ENCODE data around the gene FHDC1.
A peak's percentile ranks its signal among the peaks of the same experiment; 100 is the strongest.

Gene FHDC1

GRCh38 chr4:153021276-153021675 is 85.2 kb downstream of the FHDC1 start:
- no peak for DNase-seq (ENCODE audit: low read depth, low spot score)
- no peak overlapping the region for H3K4me3 ChIP-seq (ENCODE audit: low read length)

DNA sequence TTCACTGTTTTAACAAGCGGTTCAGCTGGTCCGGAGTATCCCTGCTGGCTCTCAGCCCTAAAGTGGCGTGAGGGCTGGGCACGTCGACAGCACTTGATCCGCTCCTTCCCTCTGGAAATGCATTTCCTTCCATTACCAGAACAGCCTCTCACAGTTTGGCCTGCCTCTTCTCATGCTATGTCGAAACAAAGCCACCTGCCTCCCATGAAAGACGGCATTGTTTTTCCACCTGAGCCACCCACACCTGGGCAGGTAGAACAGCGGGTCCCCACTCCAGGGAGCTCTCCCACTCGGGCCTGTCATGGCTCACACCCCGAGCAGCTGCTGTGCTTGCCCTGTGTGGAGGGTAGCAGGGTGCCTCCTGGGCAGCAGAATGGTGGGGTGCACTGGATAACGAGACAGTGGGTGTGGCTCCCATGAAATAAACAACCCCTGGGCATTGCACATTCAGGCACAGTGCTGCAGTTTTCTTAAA is 86.2 kb downstream of the FHDC1 start:
- H3K4me3 ChIP-seq (ENCODE audit: low read length) = no peak overlapping the region
- DNase-seq (ENCODE audit: low read depth, low spot score) = no peak

- no peak overlapping the region for H3K4me3 ChIP-seq (ENCODE audit: low read length)
- no peak for DNase-seq (ENCODE audit: low read depth, low spot score)
Observed at GRCh38 chr4:153023139-153023538, 87.0 kb downstream of the FHDC1 start.

DNA sequence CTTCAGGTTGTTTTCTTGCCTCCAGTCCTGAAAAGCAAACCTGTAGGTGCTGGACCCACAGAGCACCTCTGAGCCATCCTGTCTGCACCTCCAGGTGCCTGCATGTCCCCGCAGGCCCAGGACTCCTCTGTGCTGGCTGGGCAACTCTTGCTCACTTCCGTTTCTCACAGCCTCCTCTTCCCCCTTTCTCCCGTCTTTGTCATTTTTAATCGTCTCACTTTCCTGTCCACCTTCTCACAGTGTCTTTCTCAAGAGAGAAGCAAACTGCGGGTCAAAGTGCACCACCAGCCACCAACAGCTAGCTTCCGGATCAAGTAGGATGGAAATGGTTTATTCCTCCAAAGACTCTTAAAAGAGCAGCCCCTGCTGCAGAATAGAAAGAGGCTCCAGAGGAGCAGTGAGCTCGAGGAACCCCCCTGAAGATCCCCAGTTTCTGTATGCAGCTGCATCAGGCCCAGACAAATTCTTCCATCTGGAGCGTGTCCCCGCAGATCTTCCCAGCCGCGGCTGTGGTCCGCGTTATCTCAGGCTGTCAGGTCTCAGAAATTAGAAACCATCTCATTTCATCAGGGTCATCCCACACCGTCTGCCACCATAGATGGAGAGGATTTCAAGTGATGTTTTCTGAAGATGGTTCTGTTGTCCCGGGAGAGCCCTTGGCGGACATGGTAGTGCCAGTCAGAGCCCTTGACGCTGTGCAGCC is 87.7 kb downstream of the FHDC1 start:
- DNase-seq (ENCODE audit: low read depth, low spot score) = no peak

DNA sequence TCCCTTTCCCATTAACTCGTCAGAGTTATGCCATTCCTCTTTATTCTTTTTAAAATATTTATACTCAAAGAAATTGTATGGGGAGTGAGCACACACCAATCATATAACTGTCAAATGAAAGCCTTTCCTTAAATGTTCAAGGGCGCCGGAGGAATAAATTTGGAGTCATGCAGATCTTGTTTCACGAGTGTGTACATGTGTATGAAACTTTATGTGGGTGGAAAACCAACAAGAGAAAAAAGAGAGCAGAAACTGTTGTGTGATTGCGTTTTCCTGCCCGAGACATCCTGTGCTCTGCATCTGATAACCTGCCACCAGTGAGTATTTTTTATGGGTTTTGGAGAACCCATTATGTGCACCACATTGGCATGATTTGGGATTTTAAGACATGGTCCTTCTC is 88.3 kb downstream of the FHDC1 start:
- no peak for DNase-seq (ENCODE audit: low read depth, low spot score)
- H3K4me3 ChIP-seq (ENCODE audit: low read length) = no peak overlapping the region

More for the DNA sequence above, 87.7 kb downstream of the FHDC1 start:
- H3K4me3 ChIP-seq (ENCODE audit: low read length) = no peak overlapping the region

GRCh38 chr4:153025406-153025805 is 89.3 kb downstream of the FHDC1 start:
- DNase-seq (ENCODE audit: low read depth, low spot score) = no peak
- H3K4me3 ChIP-seq (ENCODE audit: low read length) = no peak overlapping the region

DNA sequence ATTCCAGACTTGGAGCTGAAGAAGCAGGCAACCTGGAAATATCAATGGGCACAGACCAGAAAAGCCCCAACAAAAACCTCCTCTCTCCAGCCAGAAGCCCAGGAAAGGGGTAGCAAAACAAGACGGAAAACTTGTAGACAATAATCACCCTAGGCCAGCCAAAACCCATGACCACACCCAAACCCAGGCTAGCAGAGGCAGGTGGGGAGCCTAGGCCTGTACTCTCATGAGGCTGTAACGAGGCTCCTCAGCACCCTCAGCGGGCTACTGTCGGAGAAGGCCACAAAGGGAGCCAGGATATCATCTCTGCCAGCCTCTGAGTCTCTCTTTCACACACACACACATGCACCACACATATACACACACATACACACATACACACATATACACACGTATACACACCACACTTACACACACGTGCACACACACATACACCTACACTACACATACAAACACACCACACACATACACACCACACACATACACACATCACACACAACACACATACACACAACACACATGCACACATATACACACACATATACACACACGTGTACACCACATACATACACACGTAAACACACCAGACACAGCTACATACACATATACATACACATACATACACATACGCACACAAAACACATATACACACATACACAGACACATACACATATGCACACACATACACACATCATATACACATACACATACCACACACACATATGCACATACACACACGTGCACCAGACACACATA is 90.6 kb downstream of the FHDC1 start:
- no peak overlapping the region for H3K4me3 ChIP-seq (ENCODE audit: low read length)
- no peak for DNase-seq (ENCODE audit: low read depth, low spot score)

DNA sequence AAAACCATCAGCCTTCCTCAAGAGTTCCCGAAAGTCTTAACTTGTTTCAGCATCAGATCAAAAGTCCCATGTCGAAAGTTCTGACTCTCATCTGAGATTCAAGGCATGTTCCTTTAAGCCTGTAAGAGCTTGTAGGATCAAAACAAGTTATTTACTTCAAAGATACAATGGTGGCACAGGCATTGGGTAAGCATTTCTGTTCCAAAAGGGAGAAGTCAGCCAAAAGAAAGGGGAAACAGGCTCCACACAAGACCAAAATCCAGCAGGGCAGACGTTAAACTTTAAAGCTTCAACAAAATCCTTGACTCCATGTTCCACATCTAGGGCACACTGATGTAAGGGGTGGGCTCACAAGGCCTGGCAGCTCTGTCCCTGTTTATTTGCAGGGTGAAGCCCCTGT is 91.7 kb downstream of the FHDC1 start:
- no peak for DNase-seq (ENCODE audit: low read depth, low spot score)
- H3K4me3 ChIP-seq (ENCODE audit: low read length) = no peak overlapping the region

DNA sequence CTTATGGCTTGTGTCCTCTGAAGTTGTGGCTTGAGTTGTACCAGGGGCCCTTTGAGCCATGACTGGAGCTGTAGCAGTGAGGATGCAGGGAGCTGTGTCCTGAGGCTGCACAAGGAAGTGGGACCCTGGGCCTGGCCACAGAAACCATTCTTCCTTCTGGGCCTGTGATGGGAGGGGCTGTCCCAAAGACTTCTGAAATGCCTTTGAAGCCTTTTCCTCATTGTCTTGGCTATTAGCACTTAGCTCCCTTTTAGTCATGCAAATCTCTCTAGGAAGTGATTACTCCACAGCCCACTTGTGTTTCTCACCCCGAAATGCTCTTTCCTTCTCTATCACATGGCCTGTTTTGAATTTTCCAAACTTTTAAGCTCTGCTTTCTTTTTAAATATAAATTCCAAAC is 92.4 kb downstream of the FHDC1 start:
- H3K4me3 ChIP-seq (ENCODE audit: low read length) = no peak overlapping the region
- peak; percentile 12 for DNase-seq (ENCODE audit: low read depth, low spot score)
